GM21390 (cell line): Measurements from ENCODE around the gene OR10S1.
"Not testable (repeated sequence)": the region's sequence is repeated elsewhere in the genome, so short reads cannot be mapped to it uniquely, and the experiment has no call there.

Experiments used
- ATAC-seq: cut with Tn5 transposase; IDR thresholded peaks from one replicate; pipeline ENCODE4 v1.9.1; 2021; ENCODE audit not compliant: unreplicated experiment

The OR10S1 gene, protein sequence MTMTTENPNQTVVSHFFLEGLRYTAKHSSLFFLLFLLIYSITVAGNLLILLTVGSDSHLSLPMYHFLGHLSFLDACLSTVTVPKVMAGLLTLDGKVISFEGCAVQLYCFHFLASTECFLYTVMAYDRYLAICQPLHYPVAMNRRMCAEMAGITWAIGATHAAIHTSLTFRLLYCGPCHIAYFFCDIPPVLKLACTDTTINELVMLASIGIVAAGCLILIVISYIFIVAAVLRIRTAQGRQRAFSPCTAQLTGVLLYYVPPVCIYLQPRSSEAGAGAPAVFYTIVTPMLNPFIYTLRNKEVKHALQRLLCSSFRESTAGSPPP

DNA sequence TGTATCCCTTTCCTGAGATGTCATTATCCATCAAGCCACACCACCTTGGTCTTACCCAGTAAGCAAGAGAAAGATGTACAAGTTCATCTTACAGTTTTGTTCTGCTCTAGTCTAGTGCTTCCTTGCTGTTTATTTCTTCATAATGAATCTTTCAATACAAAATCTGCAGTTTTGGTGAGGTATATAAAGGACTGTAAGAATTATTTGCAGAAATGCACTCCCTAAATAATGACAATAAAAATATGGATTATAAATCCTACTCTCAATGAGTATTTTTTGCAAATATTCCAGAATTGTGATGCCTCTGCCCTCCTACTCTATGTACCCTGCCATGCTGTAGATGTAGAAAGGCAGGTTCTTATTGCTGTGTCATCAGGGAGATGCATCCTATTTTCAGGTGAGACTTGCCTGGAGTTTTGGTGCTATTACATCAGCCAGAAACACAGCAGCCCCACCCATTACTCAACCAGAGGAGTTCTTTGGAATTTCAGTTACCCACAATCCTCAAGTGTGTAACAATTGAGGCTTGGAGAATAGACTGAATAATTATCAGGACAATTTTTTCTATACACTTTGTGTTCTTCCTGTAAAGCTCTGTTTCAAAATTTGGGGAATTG is at the start of gene OR10S1:
Gene OR10S1, minus strand, starts transcription at position 51 of the 617 bp plus-strand sequence. CDS start 117 bp downstream, outside the sequence.
- ATAC-seq, result no peak

DNA sequence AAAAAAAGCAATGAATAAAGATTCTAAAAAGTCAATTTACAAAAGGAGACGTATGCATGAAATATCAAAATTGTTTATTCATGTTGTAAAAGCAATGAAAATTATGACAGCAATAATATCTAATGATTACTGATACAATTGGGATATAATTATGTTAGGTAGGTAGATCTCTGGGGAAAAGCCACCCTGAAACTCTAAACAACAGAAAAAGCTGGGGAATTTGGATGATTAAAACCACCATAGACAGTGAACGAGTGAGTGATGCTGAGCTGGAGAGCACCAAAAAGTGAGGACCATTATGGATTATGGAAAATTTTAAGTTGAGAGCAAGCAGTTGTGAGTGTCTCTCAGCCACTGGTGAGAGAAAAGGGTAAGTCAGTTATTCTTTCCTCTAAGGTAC is 48.9 kb upstream of the OR10S1 start, which contains the start of gene OR10G8:
Gene OR10G8, plus strand, starts transcription at position 301 of the 400 bp plus-strand sequence. CDS start 2,825 bp downstream, outside the sequence.
- ATAC-seq, result no peak

DNA sequence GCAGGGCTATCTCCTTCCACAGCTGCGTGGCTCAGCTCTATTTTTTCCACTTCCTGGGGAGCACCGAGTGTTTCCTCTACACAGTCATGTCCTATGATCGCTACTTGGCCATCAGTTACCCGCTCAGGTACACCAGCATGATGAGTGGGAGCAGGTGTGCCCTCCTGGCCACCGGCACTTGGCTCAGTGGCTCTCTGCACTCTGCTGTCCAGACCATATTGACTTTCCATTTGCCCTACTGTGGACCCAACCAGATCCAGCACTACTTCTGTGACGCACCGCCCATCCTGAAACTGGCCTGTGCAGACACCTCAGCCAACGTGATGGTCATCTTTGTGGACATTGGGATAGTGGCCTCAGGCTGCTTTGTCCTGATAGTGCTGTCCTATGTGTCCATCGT is 38.3 kb upstream of the OR10S1 start:
- not testable (repeated sequence) for ATAC-seq

DNA sequence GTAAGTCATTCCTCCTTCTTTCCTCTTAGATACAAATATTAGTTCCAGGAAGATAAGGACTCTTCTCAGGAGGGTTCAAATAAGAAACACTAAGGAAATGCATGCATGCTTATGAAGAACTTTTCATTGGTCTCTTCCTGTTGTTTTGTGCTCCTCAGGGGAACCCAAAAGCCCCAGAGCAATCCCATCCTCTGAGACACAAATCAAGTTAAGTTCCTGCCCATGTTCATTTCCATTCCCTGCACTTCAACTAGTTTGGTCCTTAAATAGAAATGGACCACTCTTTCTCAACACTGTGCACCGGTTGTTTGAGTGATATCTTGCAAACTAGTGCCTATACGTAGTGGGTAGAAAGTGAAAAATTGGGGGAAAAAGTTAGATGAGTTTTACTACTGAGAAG is 35.1 kb upstream of the OR10S1 start, which contains the start of gene OR10G4:
Gene OR10G4, plus strand, starts transcription at position 301 of the 400 bp plus-strand sequence. CDS start 2,578 bp downstream, outside the sequence.
- no peak for ATAC-seq

DNA sequence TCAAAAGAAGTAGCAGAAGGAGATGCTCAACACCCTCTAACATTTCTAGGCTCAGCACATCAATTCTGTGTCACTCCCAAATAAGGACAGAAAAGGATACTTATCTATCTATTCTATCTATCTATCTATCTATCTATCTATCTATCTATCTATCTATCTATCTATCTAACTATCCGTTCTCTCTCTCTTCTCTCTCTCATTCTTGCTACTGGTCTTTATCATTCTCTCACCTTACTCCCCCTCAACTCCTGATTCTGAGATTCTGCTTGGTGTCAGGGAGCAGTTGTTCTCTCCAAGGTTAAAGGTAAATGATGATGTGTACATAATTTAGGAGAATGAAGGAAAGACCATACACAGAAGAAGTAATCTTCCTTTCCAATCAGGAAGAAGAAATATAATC is 17.5 kb upstream of the OR10S1 start, which contains the start of gene OR10G6:
Gene OR10G6, minus strand, starts transcription at position 43 of the 400 bp plus-strand sequence. Its CDS starts 0 bp downstream, at position 43.
- no peak for ATAC-seq

DNA sequence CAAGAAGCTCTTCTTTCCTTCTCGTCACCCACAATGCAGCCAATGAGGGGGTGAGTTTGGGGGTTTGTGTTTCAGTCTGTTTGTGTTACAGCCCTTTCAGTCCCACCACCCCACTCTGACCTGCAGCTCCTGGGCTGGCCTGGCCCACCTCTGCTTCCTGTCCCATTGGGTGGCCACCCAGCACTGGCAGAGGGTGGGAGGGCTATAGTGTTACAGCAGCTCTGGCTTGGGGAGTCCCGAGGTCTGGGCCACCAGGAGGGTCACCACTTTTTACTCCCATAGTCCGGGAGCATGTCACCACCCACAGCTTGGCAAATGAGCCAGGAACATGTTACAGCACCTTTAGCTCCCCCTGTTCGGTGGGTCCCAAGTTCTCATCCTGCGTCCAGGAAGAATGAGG is 1.7 kb upstream of the OR10S1 start:
- no peak for ATAC-seq

DNA sequence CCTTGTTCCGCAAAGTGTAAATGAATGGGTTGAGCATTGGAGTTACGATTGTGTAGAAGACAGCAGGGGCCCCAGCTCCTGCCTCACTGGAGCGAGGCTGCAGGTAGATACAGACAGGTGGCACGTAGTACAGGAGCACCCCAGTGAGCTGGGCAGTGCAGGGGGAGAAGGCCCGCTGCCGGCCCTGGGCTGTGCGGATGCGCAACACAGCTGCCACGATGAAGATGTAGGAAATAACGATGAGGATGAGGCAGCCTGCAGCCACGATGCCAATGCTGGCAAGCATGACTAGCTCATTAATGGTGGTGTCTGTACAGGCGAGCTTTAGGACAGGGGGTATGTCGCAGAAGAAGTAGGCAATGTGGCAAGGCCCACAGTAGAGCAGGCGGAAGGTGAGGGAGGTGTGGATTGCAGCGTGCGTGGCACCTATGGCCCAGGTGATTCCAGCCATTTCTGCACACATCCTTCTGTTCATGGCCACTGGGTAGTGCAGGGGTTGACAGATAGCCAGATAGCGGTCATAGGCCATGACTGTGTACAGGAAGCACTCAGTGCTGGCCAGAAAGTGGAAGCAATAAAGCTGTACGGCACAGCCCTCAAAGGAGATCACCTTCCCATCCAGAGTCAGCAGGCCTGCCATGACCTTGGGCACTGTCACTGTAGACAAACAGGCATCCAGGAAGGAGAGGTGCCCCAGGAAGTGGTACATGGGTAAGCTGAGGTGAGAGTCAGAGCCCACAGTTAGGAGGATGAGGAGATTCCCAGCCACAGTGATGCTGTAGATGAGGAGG is 616 bp downstream of the OR10S1 start:
- ATAC-seq, result no peak

DNA sequence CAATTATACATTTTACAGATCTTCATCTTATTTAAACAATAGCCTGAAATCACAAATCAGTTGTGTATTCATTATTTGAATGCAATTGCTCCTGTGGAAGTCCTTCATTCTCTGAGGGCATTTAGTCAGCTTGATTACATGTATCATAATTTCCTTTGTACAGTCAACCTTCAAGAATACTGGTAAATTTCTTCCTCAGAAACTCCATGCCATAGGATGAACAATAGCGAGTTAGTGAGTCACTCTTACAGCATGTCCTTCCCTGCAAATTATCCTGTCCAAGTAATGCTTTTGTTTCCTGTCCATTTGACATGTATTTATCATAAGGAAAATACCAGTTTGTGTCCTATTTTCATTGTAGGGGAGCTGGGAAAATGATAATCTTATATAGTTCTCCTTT is 3.8 kb downstream of the OR10S1 start:
- ATAC-seq, result no peak

DNA sequence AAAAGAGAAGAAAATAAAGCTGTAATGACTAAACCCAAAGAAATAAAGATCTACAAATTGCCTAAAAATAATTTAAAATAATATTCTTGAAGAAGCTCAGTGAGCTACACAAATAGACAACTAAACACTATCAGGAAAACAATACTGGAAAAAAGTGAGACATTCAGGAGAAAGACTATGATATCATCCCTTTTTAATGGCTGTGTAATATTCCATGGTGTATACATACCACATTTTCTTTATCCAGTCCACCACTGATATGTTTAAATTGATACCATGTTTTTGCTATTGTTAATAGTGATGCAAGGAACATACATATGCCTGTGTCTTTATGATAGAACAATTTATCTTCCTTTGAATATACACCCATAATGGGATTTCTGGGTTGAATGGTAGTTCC is 20.8 kb downstream of the OR10S1 start:
- no peak for ATAC-seq

DNA sequence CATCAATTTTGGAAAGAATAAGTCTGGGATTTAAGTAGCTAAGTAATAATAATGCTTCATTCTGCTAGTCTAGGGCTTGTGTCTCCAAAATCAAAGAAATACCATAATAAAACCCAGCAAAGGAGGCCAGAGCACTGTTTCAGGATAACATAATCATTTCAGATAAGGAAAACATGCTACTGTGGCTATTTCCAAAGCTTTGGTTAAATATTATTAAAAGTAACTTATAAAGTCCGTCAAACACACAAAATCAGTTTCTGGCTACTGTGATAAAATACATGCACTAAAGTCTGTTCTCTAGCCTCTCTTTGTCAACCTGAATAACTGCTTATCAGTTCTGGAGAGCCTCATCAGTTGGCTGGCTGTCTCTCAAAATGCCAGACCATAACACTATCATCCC is 32.4 kb downstream of the OR10S1 start:
- ATAC-seq, result no peak

DNA sequence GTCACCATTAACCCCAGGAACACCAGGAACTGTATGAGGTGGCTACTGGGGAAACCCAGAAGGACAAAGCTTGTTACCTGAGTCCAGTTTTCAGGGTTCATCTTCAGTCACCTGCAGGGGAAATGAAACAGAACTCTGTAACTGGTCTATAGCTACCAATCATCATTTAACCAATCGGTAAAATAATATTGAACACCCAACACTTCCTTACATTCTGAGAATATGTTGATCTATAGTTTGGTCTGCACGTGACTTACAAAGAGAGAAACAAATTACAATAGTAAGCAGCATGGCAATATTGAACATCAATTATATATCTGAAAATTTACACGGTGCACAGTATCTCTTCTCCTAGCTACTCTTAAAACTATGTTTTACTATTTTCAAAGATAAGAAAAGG is 33.8 kb downstream of the OR10S1 start, which contains the start of gene OR6T1:
Gene OR6T1, minus strand, starts transcription at position 101 of the 400 bp plus-strand sequence. Its CDS starts 0 bp downstream, at position 101.
- ATAC-seq, result no peak

DNA sequence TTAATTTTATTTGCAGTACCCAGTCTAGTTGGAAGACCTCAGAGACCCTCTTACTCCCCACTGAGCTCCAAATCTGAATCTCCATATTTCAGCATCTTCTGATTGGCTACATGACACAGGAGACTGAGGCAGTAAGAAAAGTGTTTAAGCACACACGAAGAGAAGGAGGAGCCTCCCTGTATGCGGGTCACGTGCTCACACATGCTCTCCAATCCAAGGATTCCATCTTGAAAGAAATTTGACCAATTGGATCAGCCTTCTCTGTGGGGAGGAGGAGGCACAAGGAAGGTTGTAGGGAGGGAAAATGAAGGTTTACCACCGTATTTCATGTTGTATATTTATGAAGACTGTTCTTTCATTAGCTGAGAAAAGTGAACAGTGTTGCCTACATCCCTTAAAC is 35.2 kb downstream of the OR10S1 start:
- no peak for ATAC-seq

DNA sequence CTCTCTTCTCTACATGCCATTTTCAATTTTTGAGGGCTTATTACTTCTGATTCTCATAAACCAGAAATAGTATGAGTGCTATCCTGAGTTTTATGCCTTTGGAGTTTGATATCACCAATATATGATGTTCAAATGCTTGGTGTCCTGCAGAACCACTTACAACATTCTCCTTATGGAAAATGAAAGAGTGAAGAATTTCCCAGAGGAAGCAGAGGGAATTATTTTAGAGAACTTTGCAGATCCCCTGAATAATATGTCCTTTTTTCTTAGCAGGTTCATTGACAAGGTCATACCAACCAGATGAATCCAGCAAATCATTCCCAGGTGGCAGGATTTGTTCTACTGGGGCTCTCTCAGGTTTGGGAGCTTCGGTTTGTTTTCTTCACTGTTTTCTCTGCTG is 38.3 kb downstream of the OR10S1 start, which contains the start of gene OR4D5:
Gene OR4D5, plus strand, starts transcription at position 301 of the 400 bp plus-strand sequence. Its CDS starts 0 bp downstream, at position 301.
- no peak for ATAC-seq
